ENCODE measurements around the gene FCRL1.

DNA sequence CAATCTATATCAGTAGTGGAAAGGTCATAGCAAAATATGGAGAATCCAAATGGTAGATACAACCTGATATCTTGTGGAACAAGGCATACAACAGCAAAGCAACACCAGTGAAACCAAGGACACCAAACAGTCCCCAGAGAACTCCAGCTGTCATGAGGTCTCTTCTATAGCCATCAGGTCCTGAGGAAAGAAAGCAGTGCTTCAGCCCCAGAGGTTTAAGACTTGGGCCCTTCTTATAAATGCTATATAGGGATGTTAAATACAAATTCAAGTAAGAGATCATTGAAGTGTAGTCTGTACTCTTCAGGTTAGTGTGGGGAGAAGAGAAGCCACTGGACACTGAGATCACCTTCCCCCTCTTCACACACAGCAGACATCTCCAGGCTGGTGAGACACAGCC lies 53.1 kb downstream of the FCRL1 start:
- no peak for TF ChIP-seq GLIS3 (CRISPR knock-in tag; IDR thresholded peaks at IDR 0.05)
- no peak for TF ChIP-seq CSDC2 (CRISPR knock-in tag; IDR thresholded peaks at IDR 0.05)
- TF ChIP-seq PPARA (CRISPR knock-in tag; IDR thresholded peaks at IDR 0.05; ENCODE audit: borderline replicate concordance), result no peak
- no peak for TF ChIP-seq POU6F1 (CRISPR knock-in tag; IDR thresholded peaks at IDR 0.05; ENCODE audit: borderline replicate concordance, low read depth)
- TF ChIP-seq, protein P1, sequence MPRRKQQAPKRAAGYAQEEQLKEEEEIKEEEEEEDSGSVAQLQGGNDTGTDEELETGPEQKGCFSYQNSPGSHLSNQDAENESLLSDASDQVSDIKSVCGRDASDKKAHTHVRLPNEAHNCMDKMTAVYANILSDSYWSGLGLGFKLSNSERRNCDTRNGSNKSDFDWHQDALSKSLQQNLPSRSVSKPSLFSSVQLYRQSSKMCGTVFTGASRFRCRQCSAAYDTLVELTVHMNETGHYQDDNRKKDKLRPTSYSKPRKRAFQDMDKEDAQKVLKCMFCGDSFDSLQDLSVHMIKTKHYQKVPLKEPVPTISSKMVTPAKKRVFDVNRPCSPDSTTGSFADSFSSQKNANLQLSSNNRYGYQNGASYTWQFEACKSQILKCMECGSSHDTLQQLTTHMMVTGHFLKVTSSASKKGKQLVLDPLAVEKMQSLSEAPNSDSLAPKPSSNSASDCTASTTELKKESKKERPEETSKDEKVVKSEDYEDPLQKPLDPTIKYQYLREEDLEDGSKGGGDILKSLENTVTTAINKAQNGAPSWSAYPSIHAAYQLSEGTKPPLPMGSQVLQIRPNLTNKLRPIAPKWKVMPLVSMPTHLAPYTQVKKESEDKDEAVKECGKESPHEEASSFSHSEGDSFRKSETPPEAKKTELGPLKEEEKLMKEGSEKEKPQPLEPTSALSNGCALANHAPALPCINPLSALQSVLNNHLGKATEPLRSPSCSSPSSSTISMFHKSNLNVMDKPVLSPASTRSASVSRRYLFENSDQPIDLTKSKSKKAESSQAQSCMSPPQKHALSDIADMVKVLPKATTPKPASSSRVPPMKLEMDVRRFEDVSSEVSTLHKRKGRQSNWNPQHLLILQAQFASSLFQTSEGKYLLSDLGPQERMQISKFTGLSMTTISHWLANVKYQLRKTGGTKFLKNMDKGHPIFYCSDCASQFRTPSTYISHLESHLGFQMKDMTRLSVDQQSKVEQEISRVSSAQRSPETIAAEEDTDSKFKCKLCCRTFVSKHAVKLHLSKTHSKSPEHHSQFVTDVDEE (CRISPR knock-in tag; IDR thresholded peaks at IDR 0.05), result no peak
- TF ChIP-seq ARNTL (CRISPR knock-in tag; IDR thresholded peaks at IDR 0.05; ENCODE audit: borderline replicate concordance, low read depth), result no peak
- no peak for TF ChIP-seq ZC3H10 (CRISPR knock-in tag; IDR thresholded peaks at IDR 0.05)
- no peak for TF ChIP-seq BACH2 (CRISPR knock-in tag; IDR thresholded peaks at IDR 0.05; ENCODE audit: borderline replicate concordance)

All from SK-N-SH treated with all-trans-retinoic acid at 6 μM for 48 hours (cell line).